Measurements from ENCODE around the gene NLRP4.
"Not testable (repeated sequence)": the region's sequence is repeated elsewhere in the genome, so short reads cannot be mapped to it uniquely, and the experiment has no call there.

NLRP4 gene

DNA sequence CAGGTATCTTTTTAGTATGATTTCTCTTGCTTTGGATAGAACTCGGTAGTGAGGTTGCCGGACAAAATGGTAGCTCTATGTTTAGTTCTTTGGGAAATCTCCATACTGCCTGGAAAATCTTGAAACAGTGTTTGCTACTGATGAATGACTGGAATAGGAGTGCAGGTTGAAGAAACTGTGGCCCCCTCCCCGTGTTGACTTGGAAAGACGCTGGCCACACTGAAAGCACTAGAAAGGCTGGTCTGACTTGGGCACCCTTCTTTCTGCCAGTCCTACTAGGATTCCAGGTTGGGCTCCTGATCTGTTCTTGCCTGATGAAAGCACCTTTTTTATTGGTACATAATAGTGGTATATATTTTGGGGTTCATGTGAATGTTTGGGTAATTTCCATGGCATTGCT, 46.3 kb downstream of the NLRP4 start:
- no peak for DNase-seq

- DNase-seq = no peak
Observed at GRCh38 chr19:55898911-55899310, 62.6 kb downstream of the NLRP4 start.

GRCh38 chr19:55901369-55902079, 65.2 kb downstream of the NLRP4 start:
- no peak for DNase-seq

GRCh38 chr19:55902080-55902751, 65.9 kb downstream of the NLRP4 start:
- no peak for DNase-seq

DNA sequence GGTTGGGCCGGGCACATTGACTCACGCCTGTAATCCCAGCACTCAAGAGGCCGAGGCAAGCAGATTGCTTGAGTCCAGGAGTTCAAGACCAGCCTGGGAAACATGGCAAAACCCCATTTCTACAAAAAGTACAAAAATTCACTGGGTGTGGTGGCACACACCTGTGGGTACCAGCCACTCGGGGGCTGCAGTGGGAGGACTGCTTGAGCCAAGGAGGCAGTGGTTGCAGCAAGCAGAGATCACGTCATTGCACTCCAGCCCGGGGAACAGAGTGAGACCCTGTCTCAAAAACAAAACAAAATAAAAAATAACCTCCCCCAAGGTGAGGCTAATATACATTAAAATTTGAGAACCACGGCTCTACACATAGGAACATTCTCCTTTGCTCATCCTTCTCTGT, 70.9 kb downstream of the NLRP4 start:
- DNase-seq = no peak

GRCh38 chr19:55907746-55908145, 71.4 kb downstream of the NLRP4 start:
- no peak for DNase-seq

- no peak for DNase-seq
Observed at GRCh38 chr19:55909801-55910200, 73.5 kb downstream of the NLRP4 start.

DNA sequence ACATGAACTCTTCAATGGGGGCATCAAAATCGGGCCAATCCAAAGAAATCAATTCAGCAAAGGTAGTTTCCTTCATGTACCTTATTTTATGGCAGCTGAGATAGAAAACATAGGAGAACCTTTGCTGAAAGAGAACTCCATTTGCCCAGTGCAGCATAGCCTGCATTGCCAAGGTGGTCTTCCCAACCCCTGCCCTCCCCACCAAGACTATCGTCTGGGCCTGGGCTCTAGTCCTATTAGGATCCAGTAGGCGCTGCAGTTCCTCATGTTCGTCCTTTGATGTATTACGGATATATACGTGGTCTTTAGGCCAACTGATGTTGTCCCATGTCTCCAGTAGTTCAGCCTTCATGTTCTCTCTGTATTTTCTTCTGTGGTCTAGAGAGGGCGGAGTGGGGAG, 76.6 kb downstream of the NLRP4 start:
- no peak for DNase-seq

DNA sequence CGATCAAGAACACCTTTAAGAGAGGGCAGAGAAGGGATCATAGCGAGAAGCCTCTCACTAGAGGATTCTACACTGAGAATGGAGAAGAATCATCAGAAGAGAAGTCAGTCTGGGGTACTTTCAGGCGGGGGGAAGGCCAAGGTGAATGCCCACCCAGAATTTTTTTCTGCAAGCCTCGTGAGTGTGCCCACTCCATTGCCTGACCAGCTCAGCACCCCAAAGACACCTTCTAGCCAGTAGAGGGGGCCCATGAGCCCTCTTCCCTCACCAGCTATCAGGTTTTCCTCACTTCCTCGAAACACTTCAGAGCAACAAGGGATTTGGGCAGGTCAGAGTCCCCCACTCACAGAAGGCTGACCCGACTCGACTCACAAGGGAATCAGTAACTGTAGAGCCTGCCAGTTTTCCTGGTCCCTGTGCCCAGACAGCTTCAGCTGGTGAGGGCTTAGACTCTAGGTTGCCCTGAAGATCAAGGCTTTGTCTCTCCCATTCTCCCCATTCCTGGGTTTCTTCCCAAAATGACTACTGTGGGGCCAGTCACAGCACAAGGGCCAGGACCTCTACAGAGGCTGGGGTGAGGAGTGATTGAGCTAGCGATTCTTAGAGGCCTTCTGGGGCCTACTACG, 77.4 kb downstream of the NLRP4 start:
- DNase-seq = peak; percentile 4

- no peak for DNase-seq
Observed at GRCh38 chr19:55923556-55923955, 87.2 kb downstream of the NLRP4 start.

DNA sequence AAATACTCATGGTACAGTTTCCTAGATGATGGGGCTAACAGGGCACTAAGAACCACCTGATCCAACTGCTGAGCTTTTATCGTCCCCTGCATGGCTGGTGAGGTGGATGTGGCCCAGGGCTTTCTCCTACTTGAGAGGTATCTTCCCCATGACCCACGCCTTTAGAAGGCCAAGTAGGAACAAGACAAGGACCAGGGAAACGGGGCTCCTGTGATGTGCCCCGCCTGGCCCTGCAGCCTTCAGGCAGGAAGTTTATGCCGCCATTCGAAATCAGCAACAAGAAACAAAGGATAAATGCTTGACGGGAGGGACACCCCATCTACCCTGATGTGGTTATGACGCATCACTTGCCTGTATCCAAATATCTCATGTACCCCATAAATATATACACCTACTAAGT, 91.7 kb downstream of the NLRP4 start:
- DNase-seq = no peak

DNA sequence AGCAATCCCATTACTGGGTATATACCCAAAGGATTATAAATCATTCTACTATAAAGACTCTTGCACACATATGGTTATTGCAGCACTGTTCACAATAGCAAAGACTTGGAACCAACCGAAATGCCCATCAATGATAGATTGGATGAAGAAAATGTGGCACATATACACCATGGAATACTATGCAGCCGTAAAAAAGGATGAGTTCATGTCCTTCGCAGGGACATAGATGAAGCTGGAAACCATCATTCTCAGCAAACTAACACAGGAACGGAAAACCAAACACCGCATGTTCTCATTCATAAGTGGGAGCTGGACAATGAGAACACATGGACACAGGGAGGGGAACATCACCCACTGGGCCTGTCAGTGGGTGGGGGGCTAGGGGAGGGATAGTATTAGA, 92.9 kb downstream of the NLRP4 start:
- not testable (repeated sequence) for DNase-seq

DNA sequence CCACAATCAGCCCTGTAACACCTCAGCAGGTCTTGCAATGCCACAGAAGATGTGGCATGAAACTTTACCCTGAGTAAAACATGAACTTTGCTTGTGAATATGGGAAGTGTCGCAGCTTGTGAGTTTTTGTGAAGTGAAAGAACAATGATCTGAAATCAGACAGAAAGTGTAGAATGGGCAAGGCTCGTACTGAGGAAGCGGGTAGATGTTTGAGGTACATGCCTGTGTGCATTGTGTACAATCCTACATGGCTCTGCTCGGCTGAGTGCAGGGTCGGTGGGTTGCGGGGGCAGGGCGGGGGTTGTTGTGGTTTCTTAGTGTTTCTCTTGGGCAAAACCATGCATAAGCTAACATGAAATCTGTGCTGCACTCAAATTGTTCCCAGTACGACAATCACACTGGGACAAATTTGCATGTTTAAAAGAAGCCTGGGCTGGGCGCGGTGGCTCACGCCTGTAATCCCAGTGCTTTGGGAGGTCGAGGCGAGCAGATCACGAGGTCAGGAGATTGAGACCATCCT, 94.7 kb downstream of the NLRP4 start:
- no peak for DNase-seq
